Measurements from ENCODE around the gene TMCO4. TPM values are rescaled to one million over a fixed set of nuclear protein-coding genes. Genes with fewer than 3 reads are reported as not detected.

Gene TMCO4
- total and polyA plus RNA-seq, 2 of the 8 experiments (the other 6 are each of a cell fraction or from before 2014, with no cell fraction given), result 3.0 to 3.1 TPM

GRCh38 chr1:19738669-19739068 lies 61.0 kb downstream of the TMCO4 start:
- ChIA-PET POLR2A (ENCODE audit: partially characterized antibody) (no interaction called here), CTCF (ENCODE audit: partially characterized antibody) (interaction anchor here (1.1 to 2.1 kb wide), 5 partner anchors 9 to 70 kb away, joined by 3 to 13 read pairs (median 3); no protein-coding TSS in a partner anchor)
- Histone ChIP-seq H4K20me1 (replicated peaks in 1 of 2; ENCODE audit: control insufficient read depth in 1 of 2, insufficient read depth in 2 of 2, low read length in 2 of 2) (no peaks in the 10 kb centered on the region), H2BK12ac (ENCODE audit: low read depth, low read length) (no peak overlapping the region), H3K27ac (ENCODE audit: low read depth, low read length) (no peak overlapping the region), H2BK120ac (replicated peaks; ENCODE audit: low read depth, low read length) (no peak overlapping the region), H2BK15ac (ENCODE audit: low read length) (no peak overlapping the region), H2AFZ (ENCODE audit: low read length) (no peak overlapping the region), H4K91ac (replicated peaks; ENCODE audit: insufficient read length, low read length) (no peak overlapping the region), H3K9me3 (ENCODE audit: insufficient read depth in 2 of 2, low read depth in 1 of 2, low read length in 1 of 2) (no peaks in the 10 kb centered on the region), H3K23me2 (ENCODE audit: low read depth, low read length) (no peaks in the 10 kb centered on the region), H3K9ac (replicated peaks in 1 of 4; ENCODE audit: extremely low read depth in 1 of 4, low read depth in 3 of 4, low read length in 3 of 4) (no peak overlapping the region), H3K56ac (replicated peaks; ENCODE audit: insufficient read length, low read depth, low read length) (no peak overlapping the region), H3K27me3 (replicated peaks in 1 of 4; ENCODE audit: control insufficient read depth in 3 of 4, extremely low read depth in 1 of 4, insufficient read depth in 3 of 4, low read length in 3 of 4) (no peaks in the 10 kb centered on the region; a peak in 1 of 7 replicates), H2BK20ac (ENCODE audit: low read length) (no peak overlapping the region), H3K4ac (replicated peaks; ENCODE audit: insufficient read length, low read depth, low read length) (no peak overlapping the region), H3K79me2 (ENCODE audit: control insufficient read depth in 1 of 2, insufficient read depth in 2 of 2, low read length in 2 of 2) (no peaks in the 10 kb centered on the region), H3K18ac (ENCODE audit: extremely low read depth, low read length) (no peak overlapping the region), H3K23ac (ENCODE audit: insufficient read length) (no peak overlapping the region), H4K5ac (ENCODE audit: insufficient read length, low read depth, low read length) (no peak overlapping the region), H3K36me3 (ENCODE audit: control insufficient read depth in 2 of 4, insufficient read depth in 4 of 4, low read length in 3 of 4) (no peaks in the 10 kb centered on the region), H3K4me1 (replicated peaks in 1 of 4; ENCODE audit: control insufficient read depth in 3 of 4, insufficient read depth in 4 of 4, low read length in 3 of 4) (no peaks in the 10 kb centered on the region), H2BK5ac (ENCODE audit: low read depth, low read length) (no peak overlapping the region), H3K4me3 (ENCODE audit: extremely low read depth in 1 of 4, insufficient read depth in 2 of 4, low read depth in 3 of 4, low read length in 4 of 4) (no peak overlapping the region), H2AK5ac (ENCODE audit: low read depth, low read length) (no peak overlapping the region), H4K8ac (ENCODE audit: extremely low read depth, insufficient read depth, low read length) (no peak overlapping the region), H3K14ac (ENCODE audit: insufficient read length) (no peak overlapping the region), H3K79me1 (ENCODE audit: low read depth, low read length) (no peaks in the 10 kb centered on the region), H3K4me2 (ENCODE audit: insufficient read depth in 1 of 2, low read depth in 2 of 2, low read length in 2 of 2) (no peak overlapping the region)
- DNase-seq (ENCODE audit: low read depth in 1 of 2, low spot score in 2 of 2) (no peak), FAIRE-seq (no peak)
- WGBS, 2 experiments (ENCODE audit: extremely low coverage in 1 of 2, insufficient coverage in 1 of 2, insufficient read length in 1 of 2, insufficient replicate concordance in 2 of 2, low coverage in 1 of 2, low lambda C conversion rate in 2 of 2, missing lambda C conversion rate in 1 of 2), result 82% methylated on average over 2 of the region's 2 CpGs; no CpG with 5 or more reads in 1 of the 2 experiments
- TF ChIP-seq JUN (IDR thresholded peaks at IDR 0.05; ENCODE audit: low read depth, low read length), result no peak
- TF ChIP-seq RFX5 (IDR thresholded peaks at IDR 0.05; ENCODE audit: borderline replicate concordance, low read depth, low read length), result no peak
- TF ChIP-seq ATF2 (IDR thresholded peaks at IDR 0.05; ENCODE audit: low read length), result no peak
- TF ChIP-seq FOSL1 (IDR thresholded peaks at IDR 0.05; ENCODE audit: insufficient read depth, low read depth, low read length), result no peak
- TF ChIP-seq SAP30 (IDR thresholded peaks at IDR 0.05; ENCODE audit: insufficient read depth, insufficient replicate concordance, low read length), result no peak

Data from H1 (cell line).